ENCODE data around the gene HOXD4. TPM values are rescaled to one million over a fixed set of nuclear protein-coding genes. Genes with fewer than 3 reads are reported as not detected.

Gene HOXD4
- total RNA-seq, 1 experiment from 2014 or later: 1.4 TPM

GRCh38 chr2:176162911-176163671 is 11.7 kb downstream of the HOXD4 start:
- H3K27me3 ChIP-seq (ENCODE audit: control insufficient read depth, insufficient read depth, low read length): no peaks in the 10 kb centered on the region

DNA sequence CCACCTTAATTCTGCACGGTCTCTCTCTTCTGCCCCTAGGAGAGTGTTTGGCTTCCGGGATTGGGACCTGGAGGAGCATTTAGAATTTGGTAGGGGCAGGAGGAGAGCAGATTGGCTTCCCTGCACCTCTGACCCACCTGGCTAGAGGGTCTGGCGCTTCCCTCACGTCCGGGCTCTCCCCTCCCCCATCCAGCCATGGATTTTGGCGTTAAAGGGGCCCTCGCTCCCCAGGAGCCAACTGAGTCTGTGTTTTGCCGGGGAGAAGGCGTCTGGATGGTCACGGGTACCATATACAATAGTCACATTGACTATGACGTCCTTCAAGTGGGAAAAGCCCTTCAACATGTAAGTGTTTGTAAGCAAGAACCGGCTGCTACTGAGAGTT is 12.3 kb downstream of the HOXD4 start:
- DNase-seq (ENCODE audit: low read depth, low spot score) (no peak), ATAC-seq (no peak)
- CTCF ChIA-PET: no interaction called here
- H3K4me1 ChIP-seq (ENCODE audit: control insufficient read depth, insufficient read depth, low read length): no peaks in the 10 kb centered on the region
- H3K9me3 ChIP-seq (ENCODE audit: control insufficient read depth, insufficient read depth, low read depth, low read length): no peaks in the 10 kb centered on the region
- POLR2A ChIA-PET: no interaction called here
- H3K27ac ChIP-seq (ENCODE audit: low read length): no peak overlapping the region
- in situ Hi-C loops (cut with HindIII; ENCODE audit: low pct_unique_long_range_greater_than_20kb, low sequenced_read_pairs) (no loop called here), intact Hi-C loops (cut with micrococcal nuclease; ENCODE audit: unreplicated experiment) (no loop called here)
- no peak overlapping the region for H3K4me3 ChIP-seq (ENCODE audit: low read depth in 2 of 2, low read length in 2 of 2)
- H3K36me3 ChIP-seq (ENCODE audit: control insufficient read depth, insufficient read depth, low read length): no peaks in the 10 kb centered on the region
- TF ChIP-seq SIN3A (IDR thresholded peaks at IDR 0.05; ENCODE audit: borderline replicate concordance, insufficient read depth, low read depth, low read length) (no peak), REST (IDR thresholded peaks at IDR 0.05; ENCODE audit: insufficient read depth in 1 of 2, low read depth in 2 of 2, low read length in 1 of 2) (no peak), CTCF (IDR thresholded peaks at IDR 0.05) (no peak), TCF7L2 (IDR thresholded peaks at IDR 0.05; ENCODE audit: low read depth, low read length) (no peak), POLR2AphosphoS5 (IDR thresholded peaks at IDR 0.05; ENCODE audit: low read depth, low read length) (no peak)
- H3K27me3 ChIP-seq (ENCODE audit: control insufficient read depth, insufficient read depth, low read length): no peaks in the 10 kb centered on the region
- BruUV-seq (replicated peaks): no TSS peak

More at GRCh38 chr2:176162911-176163671, 11.7 kb downstream of the HOXD4 start:
- in situ Hi-C loops (cut with HindIII; ENCODE audit: low pct_unique_long_range_greater_than_20kb, low sequenced_read_pairs): no loop called here
- ATAC-seq (no peak), DNase-seq (ENCODE audit: low read depth, low spot score) (no peak)
- Histone ChIP-seq H3K36me3 (ENCODE audit: control insufficient read depth, insufficient read depth, low read length) (no peaks in the 10 kb centered on the region), H3K27ac (ENCODE audit: low read length) (no peak overlapping the region), H3K4me1 (ENCODE audit: control insufficient read depth, insufficient read depth, low read length) (peaks cover under 1% of the 10 kb centered on the region; the same call in 1 of the 2 replicates), H3K9me3 (ENCODE audit: control insufficient read depth, insufficient read depth, low read depth, low read length) (no peaks in the 10 kb centered on the region), H3K4me3 (ENCODE audit: low read depth in 2 of 2, low read length in 2 of 2) (no peak overlapping the region)
- ChIA-PET POLR2A (no interaction called here), CTCF (no interaction called here)
- intact Hi-C loops (cut with micrococcal nuclease; ENCODE audit: unreplicated experiment): no loop called here
- no TSS peak for BruUV-seq (replicated peaks)
- TF ChIP-seq SIN3A (IDR thresholded peaks at IDR 0.05; ENCODE audit: borderline replicate concordance, insufficient read depth, low read depth, low read length) (no peak), POLR2AphosphoS5 (IDR thresholded peaks at IDR 0.05; ENCODE audit: low read depth, low read length) (no peak), TCF7L2 (IDR thresholded peaks at IDR 0.05; ENCODE audit: low read depth, low read length) (no peak), REST (IDR thresholded peaks at IDR 0.05; ENCODE audit: insufficient read depth in 1 of 2, low read depth in 2 of 2, low read length in 1 of 2) (no peak), CTCF (IDR thresholded peaks at IDR 0.05) (no peak)
